GM18870 (cell line): ENCODE data around the gene TIMM17A.
"Not testable (repeated sequence)": the region's sequence is repeated elsewhere in the genome, so short reads cannot be mapped to it uniquely, and the experiment has no call there.

Experiments
- ATAC-seq: cut with Tn5 transposase; IDR thresholded peaks from one replicate; pipeline ENCODE4 v1.9.1; 2021; ENCODE audit warnings: moderate library complexity; ENCODE audit not compliant: unreplicated experiment

TIMM17A gene

DNA sequence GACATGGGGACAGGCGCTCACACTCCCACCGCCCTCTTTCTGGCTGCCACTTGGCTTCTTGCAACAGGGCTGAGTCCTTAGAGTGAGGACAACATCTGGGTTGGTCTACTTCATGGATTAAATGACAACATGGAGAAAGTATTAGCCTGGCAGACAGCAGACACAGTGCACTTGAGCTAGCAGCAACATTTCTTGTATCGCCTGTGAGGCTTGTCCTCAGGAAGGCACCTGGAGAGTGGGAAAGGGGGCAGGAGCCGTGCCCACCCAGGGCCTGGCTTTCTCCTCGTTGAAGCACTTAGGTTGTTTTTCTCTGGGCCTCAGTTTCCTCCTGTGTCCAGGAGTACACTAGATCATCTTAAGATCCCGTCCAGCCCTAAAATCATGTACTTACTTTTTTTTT is 58.8 kb downstream of the TIMM17A start:
- no peak for ATAC-seq

DNA sequence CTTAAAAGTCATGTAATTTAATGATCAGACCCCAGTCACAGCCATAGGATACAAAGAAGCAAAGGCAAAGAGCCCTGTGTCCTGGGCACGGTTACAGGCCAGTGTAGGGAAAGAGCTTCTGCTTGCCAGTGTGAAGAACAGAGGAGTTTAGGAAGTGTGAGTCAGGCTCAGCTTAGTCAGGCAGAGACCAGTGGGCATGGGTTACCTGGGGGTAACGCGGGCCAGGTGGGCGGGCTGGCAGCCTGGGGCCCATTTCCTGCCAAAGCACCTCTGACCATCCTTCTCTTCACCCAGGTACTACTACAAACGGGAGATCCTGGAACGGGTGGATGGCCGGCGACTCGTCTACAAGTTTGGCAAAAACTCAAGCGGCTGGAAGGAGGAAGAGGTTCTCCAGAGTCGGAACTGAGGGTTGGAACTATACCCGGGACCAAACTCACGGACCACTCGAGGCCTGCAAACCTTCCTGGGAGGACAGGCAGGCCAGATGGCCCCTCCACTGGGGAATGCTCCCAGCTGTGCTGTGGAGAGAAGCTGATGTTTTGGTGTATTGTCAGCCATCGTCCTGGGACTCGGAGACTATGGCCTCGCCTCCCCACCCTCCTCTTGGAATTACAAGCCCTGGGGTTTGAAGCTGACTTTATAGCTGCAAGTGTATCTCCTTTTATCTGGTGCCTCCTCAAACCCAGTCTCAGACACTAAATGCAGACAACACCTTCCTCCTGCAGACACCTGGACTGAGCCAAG is 59.8 kb downstream of the TIMM17A start:
- ATAC-seq = no peak

DNA sequence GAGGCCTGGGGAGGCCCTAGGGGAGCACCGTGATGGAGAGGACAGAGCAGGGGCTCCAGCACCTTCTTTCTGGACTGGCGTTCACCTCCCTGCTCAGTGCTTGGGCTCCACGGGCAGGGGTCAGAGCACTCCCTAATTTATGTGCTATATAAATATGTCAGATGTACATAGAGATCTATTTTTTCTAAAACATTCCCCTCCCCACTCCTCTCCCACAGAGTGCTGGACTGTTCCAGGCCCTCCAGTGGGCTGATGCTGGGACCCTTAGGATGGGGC is 60.3 kb downstream of the TIMM17A start:
- ATAC-seq = no peak

DNA sequence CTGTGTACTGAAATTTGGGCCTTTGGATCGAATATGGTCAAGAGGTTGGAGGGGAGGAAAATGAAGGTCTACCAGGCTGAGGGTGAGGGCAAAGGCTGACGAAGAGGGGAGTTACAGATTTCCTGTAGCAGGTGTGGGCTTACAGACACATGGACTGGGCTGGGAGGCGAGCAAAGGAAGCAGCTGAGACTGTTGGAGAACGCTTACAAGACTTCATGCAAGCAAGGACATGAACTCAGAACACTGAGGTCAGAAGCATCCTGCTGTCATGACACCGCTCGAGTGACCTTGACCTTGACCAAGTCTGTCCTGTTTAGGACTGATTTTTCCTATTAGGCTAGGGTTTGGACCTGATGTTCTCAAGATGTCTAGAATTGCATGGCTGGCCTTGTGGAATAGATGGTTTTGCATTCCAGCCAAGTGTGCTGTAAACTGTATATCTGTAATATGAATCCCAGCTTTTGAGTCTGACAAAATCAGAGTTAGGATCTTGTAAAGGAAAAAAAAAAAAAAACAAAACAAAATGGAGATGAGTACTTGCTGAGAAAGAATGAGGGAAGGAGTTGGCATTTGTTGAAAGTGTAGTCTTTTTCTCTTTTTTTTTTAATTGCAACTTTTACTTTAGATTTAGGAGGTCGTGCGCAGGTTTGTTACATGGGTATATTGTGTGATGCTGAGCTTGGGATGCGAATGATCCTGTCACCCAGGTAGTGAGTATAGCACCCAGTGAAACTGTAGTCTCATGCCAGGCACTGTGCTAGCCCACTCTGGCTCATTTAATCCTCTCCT is 60.9 kb downstream of the TIMM17A start:
- ATAC-seq = no peak

DNA sequence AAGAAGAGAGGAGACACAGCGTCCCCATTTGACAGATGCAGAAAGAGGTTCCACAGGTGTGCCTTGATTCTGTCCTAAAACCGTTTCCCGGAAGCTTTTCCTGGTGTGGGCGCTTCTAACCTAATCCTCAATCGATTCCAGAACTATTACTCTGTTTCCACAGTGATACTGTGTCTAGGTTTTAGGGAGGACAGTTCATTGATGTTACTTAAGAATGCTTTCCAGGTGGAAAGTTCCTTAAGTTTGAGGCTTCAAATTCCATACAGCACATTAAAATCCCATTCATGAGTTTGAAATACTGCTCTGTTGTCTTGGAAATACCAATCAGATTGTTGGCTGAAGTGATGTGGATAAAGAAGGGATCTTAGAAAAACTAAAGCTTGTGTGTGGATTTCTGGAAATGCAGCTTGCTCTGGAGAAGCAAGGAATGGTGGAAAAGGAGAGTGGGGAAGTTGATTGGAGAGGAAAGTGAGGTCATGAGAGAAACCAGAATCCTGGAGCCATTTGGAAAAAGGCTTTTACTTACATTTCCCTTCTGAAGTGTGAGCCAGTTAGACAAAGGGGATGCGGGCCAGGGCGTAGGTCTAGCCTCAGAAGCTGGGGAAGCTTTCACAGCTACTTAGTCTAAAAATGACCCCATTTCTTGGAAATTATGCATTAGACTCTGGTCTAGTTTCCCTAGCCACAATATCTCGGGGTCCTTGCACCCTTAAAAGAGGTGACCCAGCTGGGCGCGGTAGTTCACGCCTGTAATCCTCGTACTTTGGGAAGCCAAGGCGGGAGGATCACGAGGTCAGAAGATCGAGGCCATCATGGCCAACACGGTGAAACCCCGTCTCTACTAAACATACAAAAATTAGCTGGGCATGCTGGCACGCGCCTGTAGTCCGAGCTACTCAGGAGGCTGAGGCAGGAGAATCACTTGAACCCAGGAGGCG is 61.8 kb downstream of the TIMM17A start:
- ATAC-seq = no peak

DNA sequence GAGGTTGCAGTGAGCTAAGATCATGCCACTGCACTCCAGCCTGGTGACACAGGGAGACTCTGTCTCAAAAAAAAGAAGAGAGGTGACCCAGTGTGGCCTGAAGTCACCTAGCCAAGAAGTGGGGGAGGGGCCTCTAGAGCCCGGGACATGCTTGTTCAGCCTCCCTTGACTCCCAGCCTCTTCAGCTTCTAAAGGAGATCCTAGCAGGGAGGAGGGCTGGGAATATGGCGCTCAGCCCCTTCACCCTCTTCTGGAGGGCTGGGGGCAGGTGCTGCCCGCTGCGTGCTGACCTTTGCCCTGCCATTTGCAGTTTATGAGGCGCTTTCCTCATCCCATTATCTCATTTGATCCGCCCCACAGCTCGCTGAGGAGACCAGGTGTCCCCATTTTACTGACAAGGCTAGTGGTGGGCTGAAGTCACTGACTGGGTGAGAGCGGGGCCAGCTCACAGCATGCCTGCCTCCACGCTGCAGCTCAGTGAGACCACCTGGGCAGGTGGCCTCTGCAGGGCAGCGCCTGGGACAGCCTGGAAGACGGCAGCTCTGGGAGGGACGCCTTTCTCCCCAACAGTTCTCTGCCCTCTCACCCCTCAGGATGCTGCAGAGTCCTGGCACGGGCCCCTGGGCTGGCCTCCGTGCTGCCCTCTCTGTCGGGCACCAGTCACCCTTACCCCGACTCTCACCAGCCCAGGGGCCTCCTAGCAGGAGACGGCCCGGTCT is 62.6 kb downstream of the TIMM17A start:
- no peak for ATAC-seq

DNA sequence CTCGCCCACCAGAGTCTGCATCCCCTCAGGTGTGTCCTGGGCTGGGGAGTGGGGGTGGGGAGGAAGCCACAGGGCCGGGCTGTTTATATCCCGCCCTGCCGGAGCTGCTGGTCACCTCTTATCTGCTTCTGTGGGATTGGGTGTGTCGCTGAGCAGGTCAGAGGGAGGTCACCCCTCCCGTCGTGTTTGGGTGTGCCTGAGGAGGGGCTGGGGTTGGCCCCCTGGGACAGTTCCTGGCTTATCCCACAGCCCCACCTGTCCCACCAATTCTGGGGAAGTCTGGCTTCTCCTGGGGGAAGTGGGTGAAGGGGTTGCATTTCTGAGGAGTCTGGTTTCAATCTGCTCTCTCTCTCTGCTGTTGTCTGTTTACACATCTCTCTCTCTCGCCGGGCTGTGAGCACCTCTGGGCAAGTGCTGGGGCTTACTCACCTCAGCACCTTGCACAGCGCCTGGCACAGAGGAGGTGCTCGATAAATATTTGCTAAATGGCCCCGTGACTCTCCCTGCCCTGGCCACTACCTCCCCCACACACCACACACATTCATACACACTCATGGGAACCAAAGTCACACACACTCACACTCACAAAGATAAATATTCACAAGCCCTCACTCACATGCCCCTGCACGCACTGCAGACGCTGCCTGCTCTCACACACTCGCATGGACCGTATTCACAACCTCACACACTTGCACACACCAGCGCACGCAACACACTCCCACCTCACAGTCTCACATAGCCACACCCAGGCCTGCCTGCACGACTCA is 63.3 kb downstream of the TIMM17A start:
- ATAC-seq = no peak

DNA sequence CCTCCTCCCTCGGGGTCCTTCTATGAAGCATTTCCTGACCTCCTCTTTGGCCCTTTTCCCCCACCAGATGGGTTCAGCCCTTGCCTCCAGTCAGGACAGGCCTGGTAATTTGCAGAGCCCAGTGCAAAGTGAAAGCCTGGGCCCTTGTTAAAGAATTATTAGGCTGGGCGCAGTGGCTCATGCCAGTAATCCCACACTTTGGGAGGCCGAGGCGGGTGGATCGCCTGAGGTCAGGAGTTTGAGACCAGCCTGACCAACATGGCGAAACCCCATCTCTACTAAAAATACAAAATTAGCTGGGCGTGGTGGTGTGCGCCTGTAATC is 63.9 kb downstream of the TIMM17A start:
- ATAC-seq = not testable (repeated sequence)
